IMR-90 (cell line): Measurements from ENCODE around the gene VSIG10L. TPM values are rescaled to one million over a fixed set of nuclear protein-coding genes. Genes with fewer than 3 reads are reported as not detected.

Source experiments
- ATAC-seq: fragments of 200-7000 bp; cut with Tn5 transposase; 2 replicates; pipeline ENCODE4 v1.9.1; 2020; ENCODE audit warnings: low read depth, mild to moderate bottlenecking, moderate library complexity
- BruUV-seq: library from RNA; stranded (reverse); fragments of 400-500 nt; replicated peaks from 2 replicates; lab custom pipeline; 2021; lab: Mats Ljungman, UMichigan
- CTCF ChIA-PET: fragments of 300-600 bp; formaldehyde crosslinking; extraction: SDS; loops from one replicate; lab custom pipeline; 2021; ENCODE audit warnings: antibody characterized with exemption; lab: Yijun Ruan, JAX
- POLR2A ChIA-PET: fragments of 300-600 bp; sonication (Branson Sonifier 250); formaldehyde crosslinking; loops from one replicate; lab custom pipeline; 2022; ENCODE audit warnings: antibody characterized with exemption; ENCODE audit not compliant: unreplicated experiment; lab: Charles Lee
- DNase-seq: peaks from one replicate; pipeline ENCODE4 v3.0.0; 2013
- H2AFZ ChIP-seq: replicated peaks from 2 replicates; pipeline ENCODE3; 2013; ENCODE audit warnings: low read length, mild to moderate bottlenecking; ENCODE audit not compliant: poor library complexity
- H2AK5ac ChIP-seq: 2 replicates; pipeline ENCODE4 v1.6.1; 2013; ENCODE audit warnings: low read depth, low read length, inconsistent platforms
- H2AK9ac ChIP-seq: replicated peaks from 2 replicates; pipeline ENCODE3; 2013; ENCODE audit warnings: mild to moderate bottlenecking, low read depth, low read length, moderate library complexity; ENCODE audit not compliant: poor library complexity
- H2BK120ac ChIP-seq: 2 replicates; pipeline ENCODE4 v1.6.1; 2013; ENCODE audit warnings: low read depth, low read length, inconsistent platforms
- H2BK15ac ChIP-seq: 3 replicates; pipeline ENCODE4 v1.6.1; 2013; ENCODE audit warnings: low read depth, low read length, inconsistent platforms
- H2BK20ac ChIP-seq: 2 replicates; pipeline ENCODE4 v1.6.1; 2013; ENCODE audit warnings: low read depth, mild to moderate bottlenecking, inconsistent platforms, low read length, moderate library complexity
- H2BK5ac ChIP-seq: 2 replicates; pipeline ENCODE4 v1.6.1; 2013; ENCODE audit warnings: mild to moderate bottlenecking, low read depth, low read length, inconsistent platforms; ENCODE audit not compliant: poor library complexity, severe bottlenecking
- H3K14ac ChIP-seq: replicated peaks from 2 replicates; pipeline ENCODE4 v1.6.1; 2013; ENCODE audit warnings: low read depth, low read length, inconsistent platforms
- H3K18ac ChIP-seq: 2 replicates; pipeline ENCODE4 v1.6.1; 2013; ENCODE audit warnings: low read depth, low read length, control low read depth
- H3K23ac ChIP-seq: 2 replicates; pipeline ENCODE4 v1.6.1; 2013; ENCODE audit warnings: low read depth, low read length, inconsistent platforms
- H3K27ac ChIP-seq: 2 replicates; pipeline ENCODE4 v1.5.1; 2013; ENCODE audit warnings: mild to moderate bottlenecking, control low read depth, low read length; ENCODE audit not compliant: insufficient read depth
- H3K27me3 ChIP-seq: 2 replicates; pipeline ENCODE4 v1.6.1; 2013; ENCODE audit warnings: low read length; ENCODE audit not compliant: control insufficient read depth, insufficient read depth
- H3K36me3 ChIP-seq: 2 replicates; pipeline ENCODE4 v1.6.1; 2013; ENCODE audit warnings: low read length, mixed read lengths; ENCODE audit not compliant: control insufficient read depth, insufficient read depth
- H3K4ac ChIP-seq: 2 replicates; pipeline ENCODE4 v1.6.1; 2013; ENCODE audit warnings: low read depth, low read length, inconsistent platforms
- H3K4me1 ChIP-seq: 2 replicates; pipeline ENCODE4 v1.6.1; 2013; ENCODE audit warnings: low read length, mixed read lengths; ENCODE audit not compliant: control insufficient read depth, insufficient read depth
- H3K4me2 ChIP-seq: 2 replicates; pipeline ENCODE4 v1.6.1; 2013; ENCODE audit warnings: low read depth, mild to moderate bottlenecking, control low read depth, low read length, moderate library complexity
- H3K4me3 ChIP-seq: 2 replicates; pipeline ENCODE4 v1.5.1; 2013; ENCODE audit warnings: low read depth, mild to moderate bottlenecking, control low read depth, low read length, moderate library complexity; ENCODE audit not compliant: insufficient read depth
- H3K56ac ChIP-seq: 2 replicates; pipeline ENCODE4 v1.6.1; 2013; ENCODE audit warnings: low read length, inconsistent platforms; ENCODE audit not compliant: insufficient read depth; ENCODE audit errors: extremely low read depth
- H3K79me1 ChIP-seq, 2 experiments: 2 replicates each; pipeline ENCODE4 v1.6.1; 2013; ENCODE audit warnings: low read length in 2 of 2, inconsistent platforms in 1 of 2, low read depth in 1 of 2
- H3K9ac ChIP-seq: 2 replicates; pipeline ENCODE4 v1.6.1; 2013; ENCODE audit warnings: low read depth, low read length, control low read depth
- H3K9me1 ChIP-seq: 2 replicates; pipeline ENCODE4 v1.6.1; 2013; ENCODE audit warnings: low read length, inconsistent platforms; ENCODE audit not compliant: insufficient read depth
- H3K9me3 ChIP-seq: 2 replicates; pipeline ENCODE4 v1.6.1; 2013; ENCODE audit warnings: low read length; ENCODE audit not compliant: control insufficient read depth, insufficient read depth
- H4K20me1 ChIP-seq: 2 replicates; pipeline ENCODE4 v1.6.1; 2013; ENCODE audit warnings: low read length, inconsistent platforms; ENCODE audit not compliant: insufficient read depth
- H4K5ac ChIP-seq: 2 replicates; pipeline ENCODE4 v1.6.1; 2013; ENCODE audit warnings: mild to moderate bottlenecking, low read depth, low read length, control low read depth
- H4K8ac ChIP-seq, 2 experiments: 2 replicates each; pipeline ENCODE4 v1.6.1; 2013; ENCODE audit warnings: low read depth in 2 of 2, low read length in 2 of 2, control low read depth in 1 of 2, inconsistent platforms in 1 of 2
- H4K91ac ChIP-seq: 2 replicates; pipeline ENCODE4 v1.6.1; 2013; ENCODE audit warnings: low read depth, low read length, inconsistent platforms; ENCODE audit not compliant: insufficient read depth
- BHLHE40 ChIP-seq: fragments of 150-350 bp; IDR thresholded peaks from 2 replicates; pipeline ENCODE4 v1.6.1; 2016; ENCODE audit warnings: mild to moderate bottlenecking, low read depth, low read length
- CTCF ChIP-seq: conservative IDR thresholded peaks from 2 replicates; pipeline ENCODE4 v1.5.1; 2012; ENCODE audit warnings: mild to moderate bottlenecking, low read depth, low read length, improper control_type of control experiment
- MAZ ChIP-seq: IDR thresholded peaks from 2 replicates; pipeline ENCODE4 v1.6.1; 2012; ENCODE audit warnings: low read depth, mild to moderate bottlenecking, low read length, improper control_type of control experiment, moderate library complexity, borderline replicate concordance
- NFE2L2 ChIP-seq: fragments of 150-350 bp; IDR thresholded peaks from 2 replicates; pipeline ENCODE4 v1.6.1; 2016; ENCODE audit warnings: low read depth, mild to moderate bottlenecking, low read length
- POLR2A ChIP-seq: IDR thresholded peaks from 2 replicates; pipeline ENCODE4 v1.6.1; 2012; ENCODE audit warnings: mild to moderate bottlenecking, low read depth, low read length
- RCOR1 ChIP-seq: IDR thresholded peaks from 2 replicates; pipeline ENCODE4 v1.6.1; 2012; ENCODE audit warnings: mild to moderate bottlenecking, low read length, improper control_type of control experiment; ENCODE audit not compliant: insufficient replicate concordance
- RFX5 ChIP-seq: IDR thresholded peaks from 2 replicates; pipeline ENCODE4 v1.8.0; 2012; ENCODE audit warnings: low read depth, mild to moderate bottlenecking, low read length, moderate library complexity
- WGBS, 2 experiments: methylation state at CpG; one replicate each; pipeline versions ENCODE4 v1.1.5 to v1.1.7; 2013; ENCODE audit warnings: missing lambda C conversion rate in 2 of 2; ENCODE audit not compliant: insufficient read length in 1 of 2; ENCODE audit errors: extremely low coverage in 2 of 2; 5-methylcytosine and 5-hydroxymethylcytosine counted together
- dilution Hi-C: fragments of 300-500 bp; cut with HindIII; formaldehyde crosslinking; loops from one replicate; pipeline ENCODE4 v1.14.3; 2018; ENCODE audit warnings: low sequenced_read_pairs; ENCODE audit not compliant: unreplicated experiment
- in situ Hi-C: fragments of 300-500 bp; cut with MboI; formaldehyde crosslinking; loops from 3 replicates; pipeline ENCODE4 v1.14.3; 2019; ENCODE audit warnings: low sequenced_read_pairs, inconsistent platforms, mixed read lengths
- intact Hi-C: fragments of 100-400 bp; cut with micrococcal nuclease; formaldehyde crosslinking; loops from 2 replicates; pipeline ENCODE4 v1.10.0; 2022
- polyA plus RNA-seq, 3 experiments: library from polyadenylated mRNA; depleted of rRNA; stranded (reverse); fragments of >200 nt; gene quantifications; 2 replicates each; pipeline ENCODE4 v1.2.3, GENCODE V29; 2012; ENCODE audit warnings: low replicate concordance in 1 of 3
- total RNA-seq: library from RNA; depleted of rRNA; stranded (reverse); fragments of >200 nt; gene quantifications from 2 replicates; pipeline ENCODE4 v1.2.3, GENCODE V29; 2012

The VSIG10L gene
- total and polyA plus RNA-seq, 2 of the 4 experiments (the other 2 are of a cell fraction) = 0.18 to 1.2 TPM

DNA sequence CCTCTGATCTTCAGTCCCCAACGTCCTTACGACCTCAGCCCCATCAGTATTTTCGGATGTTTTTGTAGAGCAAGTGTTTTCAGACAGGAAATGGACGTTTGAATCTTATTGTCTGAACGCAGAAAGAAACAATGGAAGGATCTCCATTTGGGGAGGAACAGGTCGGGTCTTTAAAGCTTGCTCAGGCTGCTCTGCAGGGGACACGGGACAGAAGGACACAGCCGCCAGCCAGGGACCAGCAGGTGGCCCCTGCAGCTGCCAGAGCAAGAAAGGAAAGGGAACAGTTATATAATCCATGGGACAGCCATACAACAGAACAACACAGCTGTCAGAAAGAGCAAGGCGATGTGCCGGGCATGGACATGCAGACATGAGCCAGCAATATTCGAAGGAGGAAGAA is 49.0 kb downstream of the VSIG10L start:
- Histone ChIP-seq H3K9me3 (peaks cover 2% of the 10 kb centered on the region; the same call in 1 of the 2 replicates), H3K14ac (no peak overlapping the region), H2AK9ac (no peak overlapping the region), H3K23ac (no peak overlapping the region), H3K79me1 (no peaks in the 10 kb centered on the region), H3K4me3 (no peak overlapping the region), H3K27me3 (no peaks in the 10 kb centered on the region), H3K4ac (no peak overlapping the region), H2BK5ac (no peak overlapping the region), H2BK15ac (no peak overlapping the region), H3K4me1 (no peaks in the 10 kb centered on the region), H3K36me3 (no peaks in the 10 kb centered on the region), H4K20me1 (no peaks in the 10 kb centered on the region), H3K27ac (no peak overlapping the region), H3K18ac (no peak overlapping the region), H2BK120ac (no peak overlapping the region), H2AFZ (no peak overlapping the region), H4K91ac (no peak overlapping the region), H3K56ac (no peak overlapping the region), H4K5ac (no peak overlapping the region), H3K4me2 (no peak overlapping the region), H3K9ac (no peak overlapping the region), H2BK20ac (no peak overlapping the region), H2AK5ac (no peak overlapping the region), H4K8ac (no peak overlapping the region), H3K9me1 (no peaks in the 10 kb centered on the region)
- POLR2A ChIA-PET = no interaction called here
- DNase-seq = no peak
- dilution Hi-C loops (no loop called here), intact Hi-C loops (no loop called here), in situ Hi-C loops (no loop called here)
- ATAC-seq = no peak
- no TSS peak for BruUV-seq
- CTCF ChIA-PET = no interaction called here
- TF ChIP-seq CTCF (no peak), RCOR1 (no peak), RFX5 (no peak), BHLHE40 (no peak), NFE2L2 (no peak), MAZ (no peak), POLR2A (no peak)
- no CpG with 5 or more reads among the region's 11 CpGs for WGBS, 2 experiments
